ENCODE results near the gene MCF2L2.

GRCh38 chr3:183387797-183388196 lies 40.6 kb downstream of the MCF2L2 start:
- TF ChIP-seq EP300 (IDR thresholded peaks at IDR 0.05) = no peak
- no peak for TF ChIP-seq CTCF (IDR thresholded peaks at IDR 0.05)
- TF ChIP-seq POLR2A (IDR thresholded peaks at IDR 0.05) = no peak
